ENCODE data around the gene TMEM51. TPM values are rescaled to one million over a fixed set of nuclear protein-coding genes. Genes with fewer than 3 reads are reported as not detected.

TMEM51 gene
- total and polyA plus RNA-seq, 2 of the 13 experiments (the other 11 are each of a cell fraction or from before 2014, with no cell fraction given), result 12.2 to 22.3 TPM

GRCh38 chr1:15139654-15140350, 13.7 kb upstream of the TMEM51 start (continued):
- TF ChIP-seq, protein P1, sequence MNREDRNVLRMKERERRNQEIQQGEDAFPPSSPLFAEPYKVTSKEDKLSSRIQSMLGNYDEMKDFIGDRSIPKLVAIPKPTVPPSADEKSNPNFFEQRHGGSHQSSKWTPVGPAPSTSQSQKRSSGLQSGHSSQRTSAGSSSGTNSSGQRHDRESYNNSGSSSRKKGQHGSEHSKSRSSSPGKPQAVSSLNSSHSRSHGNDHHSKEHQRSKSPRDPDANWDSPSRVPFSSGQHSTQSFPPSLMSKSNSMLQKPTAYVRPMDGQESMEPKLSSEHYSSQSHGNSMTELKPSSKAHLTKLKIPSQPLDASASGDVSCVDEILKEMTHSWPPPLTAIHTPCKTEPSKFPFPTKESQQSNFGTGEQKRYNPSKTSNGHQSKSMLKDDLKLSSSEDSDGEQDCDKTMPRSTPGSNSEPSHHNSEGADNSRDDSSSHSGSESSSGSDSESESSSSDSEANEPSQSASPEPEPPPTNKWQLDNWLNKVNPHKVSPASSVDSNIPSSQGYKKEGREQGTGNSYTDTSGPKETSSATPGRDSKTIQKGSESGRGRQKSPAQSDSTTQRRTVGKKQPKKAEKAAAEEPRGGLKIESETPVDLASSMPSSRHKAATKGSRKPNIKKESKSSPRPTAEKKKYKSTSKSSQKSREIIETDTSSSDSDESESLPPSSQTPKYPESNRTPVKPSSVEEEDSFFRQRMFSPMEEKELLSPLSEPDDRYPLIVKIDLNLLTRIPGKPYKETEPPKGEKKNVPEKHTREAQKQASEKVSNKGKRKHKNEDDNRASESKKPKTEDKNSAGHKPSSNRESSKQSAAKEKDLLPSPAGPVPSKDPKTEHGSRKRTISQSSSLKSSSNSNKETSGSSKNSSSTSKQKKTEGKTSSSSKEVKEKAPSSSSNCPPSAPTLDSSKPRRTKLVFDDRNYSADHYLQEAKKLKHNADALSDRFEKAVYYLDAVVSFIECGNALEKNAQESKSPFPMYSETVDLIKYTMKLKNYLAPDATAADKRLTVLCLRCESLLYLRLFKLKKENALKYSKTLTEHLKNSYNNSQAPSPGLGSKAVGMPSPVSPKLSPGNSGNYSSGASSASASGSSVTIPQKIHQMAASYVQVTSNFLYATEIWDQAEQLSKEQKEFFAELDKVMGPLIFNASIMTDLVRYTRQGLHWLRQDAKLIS (CRISPR knock-in tag; IDR thresholded peaks at IDR 0.05), result no peak
- TF ChIP-seq ZBTB7B (CRISPR knock-in tag; IDR thresholded peaks at IDR 0.05), result peak; percentile 93
- TF ChIP-seq, protein P2, sequence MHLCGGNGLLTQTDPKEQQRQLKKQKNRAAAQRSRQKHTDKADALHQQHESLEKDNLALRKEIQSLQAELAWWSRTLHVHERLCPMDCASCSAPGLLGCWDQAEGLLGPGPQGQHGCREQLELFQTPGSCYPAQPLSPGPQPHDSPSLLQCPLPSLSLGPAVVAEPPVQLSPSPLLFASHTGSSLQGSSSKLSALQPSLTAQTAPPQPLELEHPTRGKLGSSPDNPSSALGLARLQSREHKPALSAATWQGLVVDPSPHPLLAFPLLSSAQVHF (CRISPR knock-in tag; IDR thresholded peaks at IDR 0.05), result no peak
- TF ChIP-seq FOXA1 (IDR thresholded peaks at IDR 0.05), result no peak
- peak; percentile 61 for TF ChIP-seq FOXA1 (CRISPR knock-in tag; IDR thresholded peaks at IDR 0.05)
- TF ChIP-seq, protein P3, sequence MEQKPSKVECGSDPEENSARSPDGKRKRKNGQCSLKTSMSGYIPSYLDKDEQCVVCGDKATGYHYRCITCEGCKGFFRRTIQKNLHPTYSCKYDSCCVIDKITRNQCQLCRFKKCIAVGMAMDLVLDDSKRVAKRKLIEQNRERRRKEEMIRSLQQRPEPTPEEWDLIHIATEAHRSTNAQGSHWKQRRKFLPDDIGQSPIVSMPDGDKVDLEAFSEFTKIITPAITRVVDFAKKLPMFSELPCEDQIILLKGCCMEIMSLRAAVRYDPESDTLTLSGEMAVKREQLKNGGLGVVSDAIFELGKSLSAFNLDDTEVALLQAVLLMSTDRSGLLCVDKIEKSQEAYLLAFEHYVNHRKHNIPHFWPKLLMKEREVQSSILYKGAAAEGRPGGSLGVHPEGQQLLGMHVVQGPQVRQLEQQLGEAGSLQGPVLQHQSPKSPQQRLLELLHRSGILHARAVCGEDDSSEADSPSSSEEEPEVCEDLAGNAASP (CRISPR knock-in tag; IDR thresholded peaks at IDR 0.05; ENCODE audit: borderline replicate concordance), result peak; percentile 73; the same call in 1 of the 2 replicates
- no peak for TF ChIP-seq MBNL3 (CRISPR knock-in tag; conservative IDR thresholded peaks at IDR 0.05)
- no peak for TF ChIP-seq ZIK1 (CRISPR knock-in tag; IDR thresholded peaks at IDR 0.05; ENCODE audit: borderline replicate concordance, low read depth)
- no peak for TF ChIP-seq ZHX1 (CRISPR knock-in tag; IDR thresholded peaks at IDR 0.05; ENCODE audit: low read depth)
- no peak for TF ChIP-seq EED (CRISPR knock-in tag; IDR thresholded peaks at IDR 0.05)
- no peak for TF ChIP-seq ZBTB8A (CRISPR knock-in tag; IDR thresholded peaks at IDR 0.05; ENCODE audit: borderline replicate concordance, low read depth)
- TF ChIP-seq ATAD3A (CRISPR knock-in tag; IDR thresholded peaks at IDR 0.05), result no peak
- TF ChIP-seq ZFYVE20 (CRISPR knock-in tag; IDR thresholded peaks at IDR 0.05; ENCODE audit: borderline replicate concordance, low read depth), result no peak
- no peak for TF ChIP-seq DNMT1 (CRISPR knock-in tag; IDR thresholded peaks at IDR 0.05)
- no peak for TF ChIP-seq NPAS2 (CRISPR knock-in tag; IDR thresholded peaks at IDR 0.05; ENCODE audit: borderline replicate concordance)
- no peak for TF ChIP-seq RNF2 (conservative IDR thresholded peaks at IDR 0.05; ENCODE audit: low read depth)
- TF ChIP-seq, protein P4, sequence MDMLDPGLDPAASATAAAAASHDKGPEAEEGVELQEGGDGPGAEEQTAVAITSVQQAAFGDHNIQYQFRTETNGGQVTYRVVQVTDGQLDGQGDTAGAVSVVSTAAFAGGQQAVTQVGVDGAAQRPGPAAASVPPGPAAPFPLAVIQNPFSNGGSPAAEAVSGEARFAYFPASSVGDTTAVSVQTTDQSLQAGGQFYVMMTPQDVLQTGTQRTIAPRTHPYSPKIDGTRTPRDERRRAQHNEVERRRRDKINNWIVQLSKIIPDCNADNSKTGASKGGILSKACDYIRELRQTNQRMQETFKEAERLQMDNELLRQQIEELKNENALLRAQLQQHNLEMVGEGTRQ (IDR thresholded peaks at IDR 0.05; ENCODE audit: low read depth, low read length), result no peak
- TF ChIP-seq, protein P4 (CRISPR knock-in tag; IDR thresholded peaks at IDR 0.05; ENCODE audit: borderline replicate concordance), result no peak
